HUES48 (cell line): Measurements from ENCODE around the gene SPIRE1.
"Not testable (repeated sequence)": the region's sequence is repeated elsewhere in the genome, so short reads cannot be mapped to it uniquely, and the experiment has no call there.

ENCODE experiments used
- H3K27ac ChIP-seq: one replicate; pipeline ENCODE4 v1.7.0; 2013; ENCODE audit warnings: low read depth, low read length, inconsistent platforms
- H3K27me3 ChIP-seq: 2 replicates; pipeline ENCODE4 v1.6.1; 2013; ENCODE audit warnings: mild to moderate bottlenecking, low read length; ENCODE audit not compliant: control insufficient read depth, insufficient read depth
- H3K36me3 ChIP-seq: 2 replicates; pipeline ENCODE4 v1.6.1; 2013; ENCODE audit warnings: low read length; ENCODE audit not compliant: control insufficient read depth, insufficient read depth
- H3K4me1 ChIP-seq: 2 replicates; pipeline ENCODE4 v1.6.1; 2013; ENCODE audit warnings: mild to moderate bottlenecking, low read length; ENCODE audit not compliant: control insufficient read depth, insufficient read depth
- H3K4me3 ChIP-seq: 2 replicates; pipeline ENCODE4 v1.5.1; 2013; ENCODE audit warnings: mild to moderate bottlenecking, low read depth, low read length
- H3K9ac ChIP-seq: 2 replicates; pipeline ENCODE4 v1.6.1; 2013; ENCODE audit warnings: mild to moderate bottlenecking, low read depth, low read length, moderate library complexity
- H3K9me3 ChIP-seq: 2 replicates; pipeline ENCODE4 v1.6.1; 2013; ENCODE audit warnings: low read length; ENCODE audit not compliant: control insufficient read depth, insufficient read depth

The SPIRE1 gene

DNA sequence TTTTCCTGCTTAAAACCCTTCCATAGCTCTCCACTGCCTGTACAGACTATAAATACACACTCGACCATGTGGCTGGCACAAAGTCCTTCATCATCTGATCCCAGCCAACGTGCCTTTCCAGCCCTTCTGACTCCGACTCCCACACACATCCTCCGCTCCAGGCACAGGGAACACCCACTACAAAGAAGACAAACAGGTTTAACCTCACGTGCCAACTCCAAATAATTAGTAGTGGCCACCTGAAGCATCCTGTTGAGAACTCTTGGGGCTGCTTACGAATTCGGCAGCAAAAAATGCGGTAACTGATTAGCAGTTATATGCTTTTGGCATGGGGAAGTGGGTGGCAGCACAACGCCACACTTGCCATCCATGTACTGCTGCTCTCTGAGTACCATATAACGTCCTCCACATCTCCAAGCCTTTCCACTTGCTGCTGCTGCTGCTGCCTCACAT lies 12.1 kb downstream of the SPIRE1 start:
- Histone ChIP-seq H3K4me3 (no peak overlapping the region), H3K4me1 (peaks cover 24% of the 10 kb centered on the region), H3K27me3 (no peaks in the 10 kb centered on the region), H3K27ac (no peak overlapping the region), H3K9me3 (no peaks in the 10 kb centered on the region), H3K9ac (no peak overlapping the region), H3K36me3 (no peaks in the 10 kb centered on the region)

DNA sequence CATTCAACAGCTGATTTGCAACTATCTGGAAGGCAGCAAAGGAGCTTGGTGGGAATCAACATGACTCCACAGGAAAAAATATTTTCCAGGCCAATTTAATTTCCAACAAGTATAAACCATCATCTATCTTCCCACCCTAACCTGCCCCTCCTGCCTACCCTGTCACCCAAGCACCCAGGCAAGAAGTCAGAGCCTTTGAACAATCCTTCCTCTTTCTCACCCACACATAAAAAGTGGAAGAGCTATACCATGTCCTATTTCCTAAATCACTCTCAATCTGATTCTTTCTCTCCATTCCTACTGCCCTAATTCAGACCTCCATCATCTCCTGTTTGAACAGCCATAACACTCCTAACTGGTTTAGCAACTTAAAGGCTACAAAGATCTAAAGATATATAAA lies 12.7 kb downstream of the SPIRE1 start:
- Histone ChIP-seq H3K27me3 (no peaks in the 10 kb centered on the region), H3K4me3 (no peak overlapping the region), H3K9me3 (no peaks in the 10 kb centered on the region), H3K27ac (no peak overlapping the region), H3K9ac (no peak overlapping the region), H3K36me3 (no peaks in the 10 kb centered on the region), H3K4me1 (peaks cover 24% of the 10 kb centered on the region)

DNA sequence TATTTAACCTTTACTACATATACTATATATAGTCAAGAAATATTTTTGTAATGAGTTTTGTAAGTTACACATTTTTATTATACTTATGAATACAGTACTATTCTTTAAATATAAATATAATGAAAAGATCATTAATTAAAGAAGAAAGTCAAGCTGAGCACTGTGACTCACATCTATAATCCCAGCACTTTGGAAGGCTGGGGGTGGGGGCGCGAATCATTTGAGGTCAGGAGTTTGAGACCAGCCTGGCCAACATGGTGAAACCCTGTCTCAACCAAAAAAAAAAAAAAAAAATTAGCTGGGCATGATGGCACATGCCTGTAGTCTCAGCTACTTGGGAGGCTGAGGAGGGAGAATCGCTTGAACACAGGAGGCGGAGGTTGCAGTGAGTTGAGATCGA lies 14.2 kb downstream of the SPIRE1 start:
- not testable (repeated sequence) for H3K4me3 ChIP-seq, H3K27ac ChIP-seq

DNA sequence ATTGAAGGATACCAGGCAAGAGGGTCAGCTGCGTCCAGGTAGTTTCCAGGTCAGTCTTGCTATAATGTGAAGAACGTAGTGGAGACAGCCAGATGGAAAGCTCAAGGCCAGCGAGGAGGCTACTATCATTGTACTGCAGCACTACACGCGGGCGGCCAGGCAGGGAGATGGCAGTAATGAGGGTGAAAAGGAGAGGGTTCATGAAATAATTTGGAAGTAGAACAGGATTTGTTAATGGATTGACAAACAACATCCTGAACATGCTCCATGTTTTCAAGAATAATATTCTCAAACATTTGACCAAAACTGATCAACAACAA lies 17.1 kb downstream of the SPIRE1 start:
- H3K9me3 ChIP-seq: no peaks in the 10 kb centered on the region
- H3K9ac ChIP-seq: no peak overlapping the region
- no peak overlapping the region for H3K27ac ChIP-seq
- H3K4me1 ChIP-seq: peaks cover 8% of the 10 kb centered on the region
- H3K27me3 ChIP-seq: no peaks in the 10 kb centered on the region
- H3K36me3 ChIP-seq: no peaks in the 10 kb centered on the region
- no peak overlapping the region for H3K4me3 ChIP-seq

More for the DNA sequence above, 14.2 kb downstream of the SPIRE1 start:
- H3K4me1 ChIP-seq: peaks cover 24% of the 10 kb centered on the region
- H3K36me3 ChIP-seq, H3K9ac ChIP-seq, H3K27me3 ChIP-seq, H3K9me3 ChIP-seq: not testable (repeated sequence)

DNA sequence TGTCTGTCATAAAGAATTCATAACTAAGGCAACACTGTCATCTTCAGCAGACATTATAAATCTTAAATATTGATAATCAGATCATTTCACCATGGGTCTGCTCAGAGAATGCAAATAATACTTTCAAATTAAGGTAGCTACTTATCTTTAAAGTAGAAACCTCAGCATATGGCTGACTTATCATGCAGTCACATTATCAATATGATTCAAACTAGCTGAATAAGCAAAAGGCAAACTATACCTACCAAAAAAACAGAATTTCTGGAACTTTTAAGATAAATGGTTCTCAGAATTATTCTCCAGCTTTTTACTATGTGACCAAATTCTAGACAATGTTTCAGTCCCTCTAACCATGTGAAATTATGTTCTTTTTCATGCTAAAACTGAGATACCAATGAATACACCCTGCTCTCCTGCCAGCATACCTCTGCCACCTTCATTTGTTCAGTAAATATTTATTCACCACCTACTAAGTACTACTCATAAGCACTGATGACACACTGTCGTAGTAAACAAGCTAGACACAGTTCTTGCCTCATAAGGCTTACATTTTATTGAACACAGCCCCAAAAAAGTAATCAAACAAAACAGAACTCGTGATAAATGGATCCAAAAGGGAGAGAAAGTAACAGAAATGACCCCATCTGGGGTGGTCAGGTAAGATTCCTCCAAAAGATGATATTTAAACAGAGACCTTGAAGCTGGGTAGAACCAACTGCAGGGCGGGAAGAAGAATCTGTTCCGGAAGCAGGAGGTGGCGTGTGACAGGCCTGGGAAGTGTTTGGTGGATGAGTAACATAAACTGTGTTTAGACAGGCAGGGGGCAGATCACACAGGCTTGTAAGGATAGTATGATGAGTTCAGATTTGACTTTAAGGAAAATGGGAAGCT lies 17.7 kb downstream of the SPIRE1 start:
- Histone ChIP-seq H3K4me1 (peaks cover 2% of the 10 kb centered on the region; the same call in 1 of the 2 replicates), H3K27me3 (no peaks in the 10 kb centered on the region), H3K27ac (no peak overlapping the region), H3K36me3 (no peaks in the 10 kb centered on the region), H3K9ac (no peak overlapping the region), H3K9me3 (no peaks in the 10 kb centered on the region), H3K4me3 (no peak overlapping the region)

DNA sequence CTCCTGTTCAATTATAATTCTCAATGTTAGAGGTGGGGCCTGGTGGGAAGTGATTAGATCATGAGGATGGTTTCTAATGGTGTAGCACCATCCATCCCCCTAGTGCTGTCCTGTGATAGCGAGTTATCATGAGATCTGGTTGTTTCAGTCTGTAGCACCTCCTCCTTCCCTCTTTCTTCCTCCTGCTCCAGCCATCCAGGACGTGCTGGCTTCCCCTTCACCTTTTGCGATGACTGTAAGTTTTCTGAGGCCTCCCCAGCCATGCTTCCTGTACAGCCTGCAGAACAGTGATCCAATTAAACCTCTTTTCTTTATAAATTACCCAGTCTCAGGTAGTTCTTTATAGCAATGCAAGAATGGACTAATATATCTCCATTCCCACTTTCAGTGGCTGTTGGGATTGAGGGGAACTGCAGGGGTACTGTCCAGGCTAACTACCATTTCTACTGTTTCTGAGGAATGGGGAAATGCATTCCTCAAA lies 19.2 kb downstream of the SPIRE1 start:
- Histone ChIP-seq H3K9me3 (no peaks in the 10 kb centered on the region), H3K4me1 (no peaks in the 10 kb centered on the region), H3K36me3 (no peaks in the 10 kb centered on the region), H3K27ac (no peak overlapping the region), H3K4me3 (no peak overlapping the region), H3K27me3 (no peaks in the 10 kb centered on the region), H3K9ac (no peak overlapping the region)

DNA sequence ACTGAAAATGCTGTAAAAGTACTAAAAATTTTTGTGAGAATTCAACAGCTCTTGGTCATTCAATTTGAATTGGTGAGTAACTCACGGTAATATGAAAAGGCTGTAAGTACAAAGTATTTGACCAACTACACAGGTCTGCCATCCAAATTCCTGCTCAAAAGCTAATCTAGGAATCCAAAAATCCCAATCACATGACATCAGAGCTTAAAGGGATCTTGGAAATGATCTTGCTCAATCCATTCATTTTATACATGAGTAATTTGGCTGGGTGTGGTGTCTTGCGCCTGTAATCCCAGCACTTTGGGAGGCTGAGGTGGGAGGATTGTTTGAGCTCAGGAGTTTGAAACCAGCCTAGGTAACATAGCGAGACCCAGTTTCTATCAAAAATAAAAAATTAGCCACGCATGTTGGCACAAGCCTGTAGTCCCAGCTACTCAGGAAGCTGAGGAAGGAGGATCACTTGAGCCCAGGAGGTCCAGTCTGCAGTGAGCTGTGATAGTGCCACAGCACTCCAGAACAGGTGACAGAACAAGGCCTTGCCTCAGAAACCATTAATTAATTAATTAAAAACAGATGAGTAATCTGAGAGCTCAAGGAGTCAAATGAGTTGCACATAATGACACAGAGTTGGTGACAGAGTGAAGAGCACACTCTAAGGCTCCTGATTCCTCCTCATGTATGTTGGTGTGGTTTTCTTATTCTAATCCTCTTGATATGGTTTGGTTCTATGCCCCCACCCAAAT lies 19.8 kb downstream of the SPIRE1 start:
- no peak overlapping the region for H3K27ac ChIP-seq
- H3K4me3 ChIP-seq: no peak overlapping the region

DNA sequence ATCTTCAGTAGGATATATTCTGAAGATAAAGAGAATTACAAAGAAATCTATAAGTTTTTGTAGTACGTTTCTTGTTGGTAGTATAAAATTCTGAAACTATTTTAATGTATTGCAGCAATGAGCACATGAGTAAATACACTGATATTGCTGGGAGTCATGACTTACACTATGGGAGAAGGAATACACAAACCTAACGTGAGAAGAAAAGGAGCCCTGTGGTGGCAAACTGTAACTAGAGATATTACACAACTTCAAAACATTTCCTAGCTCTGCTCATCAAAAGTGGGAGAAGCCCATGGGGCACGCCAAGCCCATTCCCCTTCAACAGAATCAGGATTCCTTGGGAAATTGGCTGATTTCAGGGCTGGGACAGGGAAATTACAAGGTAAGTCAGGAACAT lies 20.5 kb downstream of the SPIRE1 start:
- no peak overlapping the region for H3K27ac ChIP-seq
- H3K4me3 ChIP-seq: no peak overlapping the region
- no peaks in the 10 kb centered on the region for H3K36me3 ChIP-seq
- no peaks in the 10 kb centered on the region for H3K4me1 ChIP-seq
- H3K9me3 ChIP-seq: no peaks in the 10 kb centered on the region
- H3K27me3 ChIP-seq: no peaks in the 10 kb centered on the region
- H3K9ac ChIP-seq: no peak overlapping the region

More for the DNA sequence above, 19.8 kb downstream of the SPIRE1 start:
- no peak overlapping the region for H3K9ac ChIP-seq
- no peaks in the 10 kb centered on the region for H3K4me1 ChIP-seq
- H3K9me3 ChIP-seq: no peaks in the 10 kb centered on the region
- no peaks in the 10 kb centered on the region for H3K27me3 ChIP-seq
- H3K36me3 ChIP-seq: no peaks in the 10 kb centered on the region

DNA sequence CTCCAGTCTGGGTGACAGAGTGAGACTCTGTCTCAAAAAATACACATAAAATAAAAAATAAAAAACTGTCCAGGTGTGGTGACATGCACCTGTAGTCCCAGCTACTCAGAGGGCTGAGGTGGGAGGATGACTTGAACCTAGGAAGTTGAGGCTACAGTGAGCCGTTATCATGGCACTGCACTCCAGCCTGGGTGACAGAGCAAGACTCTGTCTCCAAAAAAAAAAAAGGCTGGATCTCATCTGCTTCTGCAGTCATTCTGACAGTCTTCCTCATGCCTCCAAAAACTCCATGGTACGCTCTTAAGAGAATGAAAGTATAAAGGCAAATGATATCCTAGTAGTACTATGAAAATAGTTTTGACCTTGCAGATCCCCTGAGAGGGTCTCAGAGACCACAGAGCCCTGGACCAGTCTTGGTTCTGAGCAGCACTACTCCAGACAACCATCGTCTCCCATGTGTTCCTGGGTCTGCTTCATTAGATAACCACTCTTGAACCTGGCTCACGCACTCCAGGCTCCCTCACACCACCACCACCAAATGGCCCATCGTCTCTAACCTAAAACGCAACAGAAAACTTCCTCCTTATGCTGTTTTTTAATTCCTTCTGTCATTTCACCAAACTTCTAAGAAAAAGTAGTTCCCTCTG lies 26.0 kb downstream of the SPIRE1 start:
- Histone ChIP-seq H3K9me3 (no peaks in the 10 kb centered on the region), H3K27ac (no peak overlapping the region), H3K27me3 (no peaks in the 10 kb centered on the region), H3K4me3 (no peak overlapping the region), H3K4me1 (no peaks in the 10 kb centered on the region), H3K9ac (no peak overlapping the region), H3K36me3 (no peaks in the 10 kb centered on the region)

DNA sequence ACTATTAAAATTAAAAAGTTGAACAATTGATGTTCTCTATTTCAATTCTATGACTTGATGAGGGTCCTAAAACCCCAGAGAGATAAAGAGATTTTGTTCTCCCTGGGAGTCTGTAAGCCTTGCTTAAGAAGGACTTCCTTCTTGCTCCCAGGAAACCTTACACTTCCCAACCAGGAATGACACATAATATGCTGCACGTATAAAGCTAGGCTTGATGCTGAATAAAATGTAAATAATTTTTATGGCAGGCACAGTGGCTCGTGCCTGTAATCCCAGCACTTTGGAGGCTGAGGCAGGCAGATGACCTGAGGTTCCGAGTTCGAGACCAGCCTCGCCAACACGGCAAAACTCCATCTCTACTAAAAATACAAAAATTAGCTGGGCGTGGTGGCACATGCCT lies 27.8 kb downstream of the SPIRE1 start:
- no peak overlapping the region for H3K9ac ChIP-seq
- no peaks in the 10 kb centered on the region for H3K36me3 ChIP-seq
- H3K27ac ChIP-seq: no peak overlapping the region
- no peaks in the 10 kb centered on the region for H3K27me3 ChIP-seq
- no peaks in the 10 kb centered on the region for H3K4me1 ChIP-seq
- no peak overlapping the region for H3K4me3 ChIP-seq
- H3K9me3 ChIP-seq: no peaks in the 10 kb centered on the region
